Activated CD8-positive, alpha-beta memory T cell treated with anti-CD3 and anti-CD28 coated beads, Interleukin-2, amount 10 ng/mL, durations not matched to agents 7 days and 5 days (primary cell): ENCODE measurements around the gene PCNP. TPM values are rescaled to one million over a fixed set of nuclear protein-coding genes. Genes with fewer than 3 reads are reported as not detected.
A peak's percentile ranks its signal among the peaks of the same experiment; 100 is the strongest.
"Not testable (repeated sequence)": the region's sequence is repeated elsewhere in the genome, so short reads cannot be mapped to it uniquely, and the experiment has no call there.

Experiments
- ATAC-seq: fragments of 150-1000 bp; cut with Tn5 transposase; one replicate; pipeline ENCODE4 v1.10.0; 2021; ENCODE audit warnings: moderate library complexity
- CTCF ChIA-PET: fragments of 350-600 bp; sonication (Branson Sonifier 250); formaldehyde crosslinking; loops from one replicate; lab custom pipeline; 2021; ENCODE audit warnings: antibody characterized with exemption; lab: Charles Lee
- DNase-seq: peaks from one replicate; pipeline ENCODE4 v3.0.0-alpha.2; 2020
- H3K27ac Mint-ChIP-seq: one replicate; pipeline ENCODE4 v1.8.0; 2021; ENCODE audit warnings: mild to moderate bottlenecking, mixed read lengths
- H3K27me3 Mint-ChIP-seq: one replicate; pipeline ENCODE4 v1.8.0; 2021; ENCODE audit warnings: mixed read lengths
- H3K36me3 Mint-ChIP-seq: one replicate; pipeline ENCODE4 v1.8.0; 2021; ENCODE audit warnings: mild to moderate bottlenecking, mixed read lengths
- H3K4me1 Mint-ChIP-seq: one replicate; pipeline ENCODE4 v1.8.0; 2021; ENCODE audit warnings: mixed read lengths
- H3K4me3 Mint-ChIP-seq: one replicate; pipeline ENCODE4 v1.8.0; 2021; ENCODE audit warnings: mild to moderate bottlenecking, moderate library complexity, mixed read lengths
- H3K9me3 Mint-ChIP-seq: one replicate; pipeline ENCODE4 v1.8.0; 2022; ENCODE audit warnings: low read depth, mixed read lengths
- total RNA-seq, 2 experiments: library from RNA; stranded (reverse); gene quantifications; one replicate each; pipeline ENCODE4 v1.2.3, GENCODE V29; 2021

PCNP gene, protein sequence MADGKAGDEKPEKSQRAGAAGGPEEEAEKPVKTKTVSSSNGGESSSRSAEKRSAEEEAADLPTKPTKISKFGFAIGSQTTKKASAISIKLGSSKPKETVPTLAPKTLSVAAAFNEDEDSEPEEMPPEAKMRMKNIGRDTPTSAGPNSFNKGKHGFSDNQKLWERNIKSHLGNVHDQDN
- total RNA-seq, result 100 to 1,000 TPM; 138 to 172 TPM

DNA sequence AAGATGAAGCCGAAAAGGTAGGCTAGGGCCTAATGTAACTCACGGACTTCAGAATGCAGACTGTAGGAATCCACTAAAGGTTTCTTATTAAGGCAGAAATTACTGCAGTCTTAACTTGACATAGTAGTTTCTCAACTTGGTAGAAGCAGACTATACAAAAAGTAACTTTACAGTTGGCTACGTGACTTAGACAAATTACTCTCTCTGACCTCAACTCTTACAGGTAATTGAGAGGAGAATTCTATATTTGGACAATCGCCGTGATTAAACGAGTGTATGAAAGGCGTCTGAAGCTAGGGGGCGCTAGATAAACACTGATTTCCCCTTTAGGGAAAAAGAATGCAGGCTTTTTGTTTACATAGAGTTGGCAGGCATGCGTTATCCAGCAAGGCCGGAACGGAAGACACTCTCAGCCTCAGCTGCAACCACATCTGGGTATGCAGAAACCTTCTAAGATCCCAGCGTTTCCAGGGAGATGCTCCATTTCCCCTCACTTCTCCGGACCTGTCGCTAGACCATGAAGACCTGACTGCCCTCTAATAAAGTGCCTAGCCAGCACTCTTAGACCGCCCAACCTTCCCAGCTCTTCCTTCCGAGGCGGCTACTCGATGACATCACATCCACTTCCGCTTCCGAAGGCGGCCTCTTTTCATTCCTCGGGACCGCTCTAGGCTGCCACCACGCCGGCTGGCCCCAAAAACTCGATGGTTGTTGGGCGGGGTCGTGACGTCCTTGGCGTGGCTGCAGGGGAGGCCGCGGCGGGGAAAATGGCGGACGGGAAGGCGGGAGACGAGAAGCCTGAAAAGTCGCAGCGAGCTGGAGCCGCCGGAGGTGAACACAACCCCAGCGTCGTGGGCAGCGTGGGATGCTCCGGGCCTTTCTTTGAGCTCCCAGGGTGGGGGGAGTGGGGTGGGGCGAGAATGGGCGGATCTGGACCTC lies at the start of gene PCNP:
PCNP (plus strand) TSS at position 732 of the 939 bp plus-strand sequence; CDS start at position 768, 36 bp downstream.
- H3K27me3 Mint-ChIP-seq, result no peaks in the 10 kb centered on the region
- peaks cover 59% of the 10 kb centered on the region for H3K4me1 Mint-ChIP-seq
- ATAC-seq, result peak; percentile 85
- peak within 1 kb of the TSS; percentile 89 for H3K27ac Mint-ChIP-seq
- DNase-seq, result peak; percentile 99
- H3K36me3 Mint-ChIP-seq, result peaks cover 22% of the 10 kb centered on the region
- peak within 1 kb of the TSS; percentile 93 for H3K4me3 Mint-ChIP-seq
- H3K9me3 Mint-ChIP-seq, result no peaks in the 10 kb centered on the region
- CTCF ChIA-PET, result interaction anchor here (0.6 to 2.4 kb wide), 23 partner anchors 9 to 276 kb away, joined by 3 to 18 read pairs (median 4); partner anchors contain the start of genes NFKBIZ, SENP7, TRMT10C and ZBTB11

DNA sequence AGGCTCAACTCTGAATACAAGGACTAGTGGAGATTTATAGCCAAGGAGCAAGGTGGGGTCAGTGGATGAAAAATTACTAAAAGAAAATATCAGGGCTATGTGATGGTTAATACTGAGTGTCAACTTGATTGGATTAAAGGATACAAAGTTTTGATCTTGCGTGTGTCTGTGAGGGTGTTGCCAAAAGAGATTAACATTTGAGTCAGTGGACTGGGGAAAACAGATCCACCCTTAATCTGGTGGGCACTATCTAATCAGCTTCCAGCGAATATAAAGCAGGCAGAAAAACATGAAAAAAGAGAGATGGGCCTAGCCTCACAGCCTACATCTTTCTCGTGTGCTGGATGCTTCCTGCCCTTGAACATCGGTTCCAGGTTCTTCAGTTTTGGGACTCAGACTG lies 46.5 kb upstream of the PCNP start:
- Mint-ChIP-seq H3K4me3 (no peak overlapping the region), H3K4me1 (peaks cover 20% of the 10 kb centered on the region), H3K27me3 (no peaks in the 10 kb centered on the region), H3K9me3 (peaks cover 4% of the 10 kb centered on the region), H3K36me3 (peaks cover 14% of the 10 kb centered on the region), H3K27ac (no peak overlapping the region)
- no peak for DNase-seq
- CTCF ChIA-PET, result interaction anchor here (1.3 kb wide), 1 partner anchor 46 kb away, joined by 3 read pairs; the partner anchor contains the start of gene PCNP
- no peak for ATAC-seq

DNA sequence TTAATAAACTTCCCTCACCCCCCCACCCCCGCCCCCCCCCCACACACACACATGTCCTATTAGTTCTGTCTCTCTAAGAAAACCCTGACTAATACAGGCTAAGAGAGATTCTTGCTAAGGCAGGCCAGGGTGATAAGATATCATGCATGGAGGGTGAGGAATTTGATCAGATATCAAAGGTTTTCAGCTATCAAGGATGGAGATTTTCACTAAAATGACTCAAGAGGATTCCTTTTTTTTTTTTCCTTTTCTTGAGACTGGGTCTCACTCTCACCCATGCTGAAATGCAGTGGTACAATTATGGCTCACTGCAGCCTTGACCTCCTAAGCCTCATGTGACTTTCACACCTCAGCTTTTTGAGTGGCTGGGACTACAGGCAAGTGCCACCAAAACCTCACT lies 46.1 kb upstream of the PCNP start:
- H3K9me3 Mint-ChIP-seq, result peaks cover 4% of the 10 kb centered on the region
- CTCF ChIA-PET, result interaction anchor here (1.3 kb wide), 1 partner anchor 46 kb away, joined by 3 read pairs; the partner anchor contains the start of gene PCNP
- peaks cover 14% of the 10 kb centered on the region for H3K36me3 Mint-ChIP-seq
- H3K27ac Mint-ChIP-seq, result no peak overlapping the region
- peaks cover 20% of the 10 kb centered on the region for H3K4me1 Mint-ChIP-seq
- H3K27me3 Mint-ChIP-seq, result no peaks in the 10 kb centered on the region
- H3K4me3 Mint-ChIP-seq, result no peak overlapping the region
- no peak for ATAC-seq
- DNase-seq, result no peak

DNA sequence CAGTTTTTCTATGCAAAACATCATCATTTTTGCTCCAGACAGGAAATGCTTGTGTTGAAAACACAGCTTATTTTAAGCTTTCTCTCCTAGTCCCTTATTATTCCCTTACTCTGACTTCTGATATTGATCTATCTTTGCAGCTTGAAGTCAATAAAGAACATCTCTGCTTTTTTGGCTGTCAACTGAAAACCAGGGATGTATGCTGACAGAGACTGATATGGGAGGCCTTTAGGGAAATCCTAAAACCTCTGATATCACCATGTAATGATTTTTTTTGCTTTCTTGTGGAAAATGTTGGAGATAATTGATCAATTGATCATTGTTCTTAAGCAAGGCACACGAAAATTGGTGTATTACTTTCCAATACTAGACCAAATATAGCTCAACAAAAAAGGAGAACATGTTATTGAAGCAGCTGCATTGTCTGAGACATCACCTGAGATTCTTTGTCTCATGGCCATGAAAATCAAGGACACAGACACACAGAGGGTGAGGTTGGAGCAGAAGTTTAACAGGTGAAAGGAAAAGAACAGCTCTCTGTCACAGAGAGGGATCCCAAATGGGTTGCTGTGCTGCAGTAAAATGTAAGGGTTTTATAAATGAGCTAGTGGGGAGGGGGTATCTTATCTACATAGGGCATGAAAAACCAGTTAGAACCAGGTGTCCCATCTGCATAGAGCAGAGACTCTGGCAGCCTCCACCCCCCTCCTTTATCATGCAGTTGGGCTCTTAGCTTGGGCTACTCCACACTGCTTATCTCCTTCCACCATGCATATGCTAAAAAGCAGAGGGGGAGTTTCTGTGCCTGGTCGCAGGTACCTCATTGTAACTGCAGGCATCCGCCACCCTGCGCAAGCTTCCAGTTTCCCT lies 43.9 kb upstream of the PCNP start:
- ATAC-seq (no peak), DNase-seq (no peak)
- Mint-ChIP-seq H3K27me3 (no peaks in the 10 kb centered on the region), H3K4me3 (no peak overlapping the region), H3K27ac (no peak overlapping the region), H3K9me3 (peaks cover 4% of the 10 kb centered on the region), H3K36me3 (peaks cover 12% of the 10 kb centered on the region), H3K4me1 (peaks cover 20% of the 10 kb centered on the region)
- CTCF ChIA-PET, result interaction anchor here (1.8 kb wide), 1 partner anchor 10 kb away, joined by 5 read pairs; no protein-coding TSS in a partner anchor

DNA sequence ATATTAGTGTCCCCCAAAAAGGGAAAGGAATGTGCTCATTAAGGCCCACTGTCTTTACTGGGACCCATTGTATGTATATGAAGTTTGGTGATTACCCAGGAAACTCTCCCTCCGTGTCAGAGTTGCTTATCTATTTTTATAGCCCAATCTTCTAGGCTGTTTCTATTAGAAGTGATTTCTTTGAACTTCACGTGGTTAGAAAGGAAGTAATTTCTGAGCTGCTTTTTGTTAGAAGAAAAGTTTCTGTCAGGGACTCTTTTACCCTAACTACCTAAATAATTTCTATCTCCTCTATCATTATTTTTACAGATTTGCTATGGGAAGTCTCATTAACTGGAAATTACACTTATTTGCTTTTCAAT lies 43.3 kb upstream of the PCNP start:
- no peak overlapping the region for H3K27ac Mint-ChIP-seq
- H3K9me3 Mint-ChIP-seq, result peaks cover 4% of the 10 kb centered on the region
- H3K4me1 Mint-ChIP-seq, result peaks cover 20% of the 10 kb centered on the region
- no peaks in the 10 kb centered on the region for H3K27me3 Mint-ChIP-seq
- no peak for ATAC-seq
- no peak for DNase-seq
- no peak overlapping the region for H3K4me3 Mint-ChIP-seq
- H3K36me3 Mint-ChIP-seq, result peaks cover 12% of the 10 kb centered on the region
- CTCF ChIA-PET, result interaction anchor here (1.8 kb wide), 1 partner anchor 11 kb away, joined by 5 read pairs; no protein-coding TSS in a partner anchor

DNA sequence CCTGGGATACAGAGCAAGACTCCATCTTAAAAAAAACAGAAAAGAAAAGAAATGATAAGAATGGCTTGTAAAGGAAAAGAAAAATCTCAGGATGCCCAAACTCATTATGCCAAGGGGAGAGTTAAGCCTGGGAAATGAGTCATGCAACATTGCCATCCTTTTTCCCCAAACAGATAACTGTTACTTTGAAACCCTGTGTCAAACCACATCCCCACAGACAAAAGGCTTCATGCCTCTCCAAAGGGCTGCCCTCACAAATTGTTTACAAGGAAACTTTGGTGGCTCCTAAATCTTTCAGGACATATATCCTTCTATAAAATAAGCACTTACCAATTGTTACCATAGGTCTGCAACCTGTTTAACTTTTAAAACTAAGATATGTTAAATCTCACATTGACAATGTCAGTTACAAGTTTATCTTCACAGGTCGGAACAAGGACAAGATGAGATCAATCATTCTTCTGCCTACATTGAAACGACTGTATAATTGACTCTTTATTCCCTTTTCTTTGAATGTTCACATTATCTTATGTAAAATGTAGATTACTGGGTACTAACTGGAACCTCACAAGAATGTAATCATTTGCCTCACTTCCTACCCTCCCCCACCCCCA lies 42.4 kb upstream of the PCNP start:
- DNase-seq (no peak), ATAC-seq (no peak)
- Mint-ChIP-seq H3K27me3 (no peaks in the 10 kb centered on the region), H3K4me3 (no peak overlapping the region), H3K9me3 (peaks cover 4% of the 10 kb centered on the region), H3K27ac (no peak overlapping the region), H3K36me3 (peaks cover 11% of the 10 kb centered on the region), H3K4me1 (peaks cover 20% of the 10 kb centered on the region)
- CTCF ChIA-PET, result no interaction called here

DNA sequence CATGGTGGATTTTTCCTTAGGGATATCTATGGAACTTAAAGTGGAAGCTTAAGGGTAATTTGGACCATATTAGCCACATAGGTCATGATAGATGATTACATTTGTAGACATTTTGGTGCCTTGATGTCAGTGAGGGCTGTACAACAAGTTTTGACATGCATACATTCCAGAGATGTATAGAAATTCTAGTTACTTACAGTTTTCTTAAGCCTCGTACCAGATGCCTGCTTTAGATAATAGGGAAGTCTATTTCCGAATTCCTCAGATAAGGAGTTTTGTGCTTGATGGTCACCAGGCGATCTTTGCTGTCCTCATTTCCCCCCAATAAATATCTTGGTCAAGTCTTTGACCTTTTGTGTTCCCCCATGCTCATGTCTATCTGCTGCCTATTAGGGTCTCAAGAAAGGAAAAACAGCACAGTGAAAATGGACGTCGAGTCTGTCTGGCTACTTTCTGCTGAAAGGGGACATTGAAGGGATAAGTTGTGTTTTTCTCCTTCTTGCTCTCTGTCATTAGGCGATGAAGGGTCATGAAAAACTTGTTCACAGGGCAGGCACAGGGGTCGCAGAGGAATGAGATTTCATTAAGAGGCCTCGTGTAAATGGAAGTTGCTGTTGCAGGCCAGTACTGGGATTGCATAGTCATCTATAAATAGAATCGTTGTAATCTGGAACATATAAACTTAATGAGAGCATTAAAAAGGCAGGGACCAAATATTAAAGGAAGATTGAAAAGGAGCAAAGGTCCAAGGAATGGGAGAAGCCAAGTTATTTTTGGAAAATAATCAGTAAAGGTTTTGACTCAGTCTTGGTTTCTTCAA lies 41.0 kb upstream of the PCNP start:
- Mint-ChIP-seq H3K27me3 (no peaks in the 10 kb centered on the region), H3K9me3 (peaks cover 4% of the 10 kb centered on the region), H3K36me3 (peaks cover 7% of the 10 kb centered on the region), H3K27ac (no peak overlapping the region), H3K4me3 (no peak overlapping the region), H3K4me1 (peaks cover 20% of the 10 kb centered on the region)
- ATAC-seq (no peak), DNase-seq (no peak)
- CTCF ChIA-PET, result no interaction called here

DNA sequence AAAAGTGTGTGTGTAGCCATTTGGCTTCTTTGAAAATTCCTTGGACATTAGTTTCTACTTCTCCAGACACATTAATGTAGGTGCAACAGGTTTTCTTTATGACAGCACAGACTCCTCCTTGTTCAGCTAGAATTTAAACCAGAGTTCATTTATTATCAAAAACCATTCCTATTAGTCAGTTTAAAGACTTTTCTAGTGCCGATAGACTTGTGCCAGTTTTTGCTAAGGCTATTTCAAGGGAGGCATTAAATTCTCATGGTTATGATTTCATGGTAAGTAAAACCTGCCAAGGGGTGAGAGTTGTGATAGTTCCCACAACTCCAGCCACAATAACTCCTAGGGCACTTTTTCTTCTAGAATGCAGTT lies 40.4 kb upstream of the PCNP start:
- H3K27ac Mint-ChIP-seq, result no peak overlapping the region
- peaks cover 4% of the 10 kb centered on the region for H3K9me3 Mint-ChIP-seq
- CTCF ChIA-PET, result no interaction called here
- H3K4me1 Mint-ChIP-seq, result peaks cover 20% of the 10 kb centered on the region
- H3K36me3 Mint-ChIP-seq, result peaks cover 7% of the 10 kb centered on the region
- no peak for ATAC-seq
- H3K4me3 Mint-ChIP-seq, result no peak overlapping the region
- no peak for DNase-seq
- H3K27me3 Mint-ChIP-seq, result no peaks in the 10 kb centered on the region

DNA sequence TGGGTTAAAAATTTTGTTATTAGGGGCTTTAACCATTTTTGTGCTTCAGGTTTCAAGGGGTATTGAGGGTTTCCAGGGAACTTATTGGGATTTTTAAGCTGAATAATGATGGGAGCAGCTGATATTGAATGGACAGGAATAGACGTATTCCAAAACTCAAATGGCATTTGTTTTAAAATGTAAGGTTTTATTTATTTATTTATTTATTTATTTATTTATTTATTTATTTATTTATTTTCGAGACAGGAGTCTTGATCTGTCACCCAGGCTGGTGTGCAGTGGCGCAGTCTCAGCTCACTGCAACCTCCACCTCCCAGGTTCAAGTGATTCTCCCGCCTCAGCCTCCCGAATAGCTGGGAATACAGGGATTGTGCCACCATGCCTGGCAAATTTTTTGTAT lies 38.8 kb upstream of the PCNP start:
- no peak for DNase-seq
- peaks cover 20% of the 10 kb centered on the region for H3K4me1 Mint-ChIP-seq
- no peak for ATAC-seq
- peaks cover 9% of the 10 kb centered on the region for H3K27me3 Mint-ChIP-seq
- no peak overlapping the region for H3K4me3 Mint-ChIP-seq
- H3K36me3 Mint-ChIP-seq, result peaks cover 4% of the 10 kb centered on the region
- H3K27ac Mint-ChIP-seq, result no peak overlapping the region
- H3K9me3 Mint-ChIP-seq, result no peaks in the 10 kb centered on the region
- CTCF ChIA-PET, result interaction anchor here (0.7 to 1.3 kb wide), 3 partner anchors 13 to 38 kb away, joined by 3 to 4 read pairs (median 3); no protein-coding TSS in a partner anchor

DNA sequence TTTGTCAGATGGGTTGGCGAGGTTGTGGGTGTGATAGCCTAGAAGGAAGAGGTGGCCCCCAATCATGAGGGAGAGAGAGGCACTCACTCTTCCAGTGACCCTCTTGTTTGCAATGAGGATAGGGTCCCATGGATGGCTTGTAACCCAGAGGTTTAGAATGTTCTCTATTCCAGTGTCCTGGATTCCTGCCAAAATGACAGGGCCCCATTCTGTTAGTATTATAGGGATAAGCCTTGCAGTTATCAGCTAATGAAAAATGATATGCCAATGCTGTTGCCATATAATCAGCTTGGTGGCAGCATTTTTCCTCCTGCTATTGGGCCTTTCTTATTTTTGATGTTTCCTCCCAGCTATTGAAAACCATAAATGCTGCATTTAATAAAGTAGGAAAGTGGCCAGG lies 37.7 kb upstream of the PCNP start:
- Mint-ChIP-seq H3K4me3 (no peak overlapping the region), H3K27ac (no peak overlapping the region), H3K27me3 (peaks cover 9% of the 10 kb centered on the region), H3K4me1 (peaks cover 12% of the 10 kb centered on the region), H3K9me3 (no peaks in the 10 kb centered on the region), H3K36me3 (peaks cover 4% of the 10 kb centered on the region)
- CTCF ChIA-PET, result interaction anchor here (1.2 kb wide), 1 partner anchor 28 kb away, joined by 4 read pairs; no protein-coding TSS in a partner anchor
- ATAC-seq, result no peak
- no peak for DNase-seq

DNA sequence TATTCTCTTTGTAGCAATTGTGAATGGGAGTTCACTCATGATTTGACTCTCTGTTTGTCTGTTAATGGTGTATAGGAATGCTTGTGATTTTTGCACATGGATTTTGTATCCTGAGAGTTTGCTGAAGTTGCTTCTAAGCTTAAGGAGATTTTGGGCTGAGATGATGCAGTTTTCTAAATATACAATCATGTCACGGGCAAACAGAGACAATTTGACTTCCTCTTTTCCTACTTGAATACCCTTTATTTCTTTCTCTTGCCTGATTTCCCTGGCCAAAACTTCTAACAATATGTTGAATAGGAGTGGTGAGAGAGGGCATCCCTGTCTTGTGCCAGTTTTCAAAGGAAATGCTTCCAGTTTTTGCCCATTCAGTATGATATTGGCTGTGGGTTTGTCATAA lies 37.0 kb upstream of the PCNP start:
- CTCF ChIA-PET, result interaction anchor here (1.2 kb wide), 1 partner anchor 29 kb away, joined by 4 read pairs; no protein-coding TSS in a partner anchor
- ATAC-seq, H3K9me3 Mint-ChIP-seq: not testable (repeated sequence)

DNA sequence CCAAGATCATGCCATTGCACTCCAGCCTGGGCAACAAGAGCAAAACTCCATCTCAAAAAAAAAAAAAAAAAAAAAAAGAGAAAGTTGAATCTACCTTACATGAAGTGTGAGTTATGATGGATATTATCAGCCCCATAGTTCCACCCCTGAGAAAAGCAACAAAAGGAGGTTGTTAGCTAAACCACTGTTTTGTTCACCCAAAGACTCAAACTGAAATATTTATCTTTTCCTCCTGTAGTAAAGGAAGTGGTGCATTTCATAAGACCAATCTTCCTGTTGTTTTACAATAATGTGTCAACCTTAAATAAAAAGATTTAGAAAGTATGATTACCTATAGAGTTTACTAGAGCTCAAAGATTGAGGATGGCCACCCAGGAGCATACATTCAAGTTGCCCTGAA lies 31.0 kb upstream of the PCNP start:
- H3K9me3 Mint-ChIP-seq, result no peaks in the 10 kb centered on the region
- peaks cover 27% of the 10 kb centered on the region for H3K4me1 Mint-ChIP-seq
- H3K4me3 Mint-ChIP-seq, result no peak overlapping the region
- CTCF ChIA-PET, result interaction anchor here (1.3 to 1.9 kb wide), 3 partner anchors 18 to 31 kb away, joined by 3 to 16 read pairs (median 5); partner anchors contain the start of genes PCNP and TRMT10C
- ATAC-seq (peak; percentile 84), DNase-seq (no peak)
- peaks cover 8% of the 10 kb centered on the region for H3K36me3 Mint-ChIP-seq
- H3K27ac Mint-ChIP-seq, result peak overlapping the region; percentile 82
- H3K27me3 Mint-ChIP-seq, result peaks cover 9% of the 10 kb centered on the region

More for the DNA sequence above, 37.0 kb upstream of the PCNP start:
- H3K4me3 Mint-ChIP-seq, DNase-seq, H3K27me3 Mint-ChIP-seq, H3K4me1 Mint-ChIP-seq, H3K27ac Mint-ChIP-seq, H3K36me3 Mint-ChIP-seq: not testable (repeated sequence)
